NCI-H345 (cell line): Measurements from ENCODE around the gene STOX1.
"Not testable (repeated sequence)": the region's sequence is repeated elsewhere in the genome, so short reads cannot be mapped to it uniquely, and the experiment has no call there.

ENCODE experiments used
- DNase-seq: peaks from one replicate; lab custom pipeline; 2025; lab: John Stamatoyannopoulos, UW

STOX1 gene

GRCh38 chr10:68829952-68830351 is 2.6 kb downstream of the STOX1 start:
- no peak for DNase-seq

- no peak for DNase-seq
Measured at GRCh38 chr10:68831961-68832455, 4.7 kb downstream of the STOX1 start.

GRCh38 chr10:68832601-68833000 is 5.3 kb downstream of the STOX1 start:
- DNase-seq, result no peak

- DNase-seq, result no peak
Measured at GRCh38 chr10:68837626-68838322, 10.4 kb downstream of the STOX1 start.

- not testable (repeated sequence) for DNase-seq
Measured at GRCh38 chr10:68840650-68841049, 13.3 kb downstream of the STOX1 start.

GRCh38 chr10:68848281-68848680 is 20.9 kb downstream of the STOX1 start:
- no peak for DNase-seq

GRCh38 chr10:68848806-68849205 is 21.5 kb downstream of the STOX1 start:
- DNase-seq, result no peak

- no peak for DNase-seq
Measured at GRCh38 chr10:68856352-68856751, 29.0 kb downstream of the STOX1 start.

- DNase-seq, result no peak
Measured at GRCh38 chr10:68857005-68857404, 29.7 kb downstream of the STOX1 start.

- DNase-seq, result no peak
Measured at GRCh38 chr10:68861253-68861652, 33.9 kb downstream of the STOX1 start.

- DNase-seq, result no peak
Measured at GRCh38 chr10:68864611-68865010, 37.3 kb downstream of the STOX1 start.

- DNase-seq, result not testable (repeated sequence)
Measured at GRCh38 chr10:68868173-68868572, 40.8 kb downstream of the STOX1 start.

- DNase-seq, result no peak
Measured at GRCh38 chr10:68869623-68870022, 42.3 kb downstream of the STOX1 start.

GRCh38 chr10:68870061-68870460 is 42.7 kb downstream of the STOX1 start:
- no peak for DNase-seq

- no peak for DNase-seq
Measured at GRCh38 chr10:68870545-68871104, 43.3 kb downstream of the STOX1 start.

GRCh38 chr10:68871105-68871711 is 43.9 kb downstream of the STOX1 start:
- DNase-seq, result peak; percentile 49

GRCh38 chr10:68871731-68872342 is 44.5 kb downstream of the STOX1 start:
- DNase-seq, result peak; percentile 95

GRCh38 chr10:68876246-68877138 is 49.2 kb downstream of the STOX1 start:
- peak; percentile 4 for DNase-seq

GRCh38 chr10:68877482-68878110 is 50.3 kb downstream of the STOX1 start:
- DNase-seq, result no peak

GRCh38 chr10:68878496-68878895 is 51.2 kb downstream of the STOX1 start:
- no peak for DNase-seq

- DNase-seq, result no peak
Measured at GRCh38 chr10:68879628-68880027, 52.3 kb downstream of the STOX1 start.
